Mesenteric fat pad (tissue), 1 donor: ENCODE data around the gene SORCS2. TPM values are rescaled to one million over a fixed set of nuclear protein-coding genes. Genes with fewer than 3 reads are reported as not detected.

Experiments
- DNase-seq: peaks from one replicate; pipeline ENCODE4 v3.0.0-alpha.2; 2020; ENCODE audit warnings: low spot score
- total RNA-seq: library from RNA; stranded (reverse); fragmentation: NEBNext Ultra II Directional; extraction: Animal tissue kit (Norgen Biotek cat#: 25700); gene quantifications from one replicate; pipeline ENCODE4 v1.2.1, GENCODE V29; 2021
- donor health status: DM: yes; HTN: yes; CAD: no.

Gene SORCS2
- total RNA-seq, 1 donor from 2014 or later = 1.9 TPM

DNA sequence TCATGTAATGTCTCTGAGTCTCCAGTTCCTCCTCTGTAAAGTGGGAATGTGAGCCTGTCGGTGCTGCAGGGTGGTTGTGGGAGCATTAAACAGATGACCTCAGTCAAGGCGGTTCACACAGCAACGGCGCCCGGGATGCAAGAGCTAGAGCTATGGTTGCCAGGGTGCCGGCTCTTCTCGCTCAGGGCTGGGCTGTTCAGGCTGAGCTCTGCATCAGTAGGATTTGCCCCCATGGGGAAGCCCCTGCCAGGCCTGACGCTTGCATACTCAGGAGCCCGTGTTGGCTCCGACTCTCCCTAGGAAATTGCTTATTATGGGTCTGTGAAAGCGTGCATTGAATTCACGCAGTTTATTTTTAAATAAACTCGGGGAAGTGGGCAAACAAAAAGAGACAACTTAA, 175.1 kb downstream of the SORCS2 start:
- DNase-seq = no peak

- no peak for DNase-seq
Observed at GRCh38 chr4:7367864-7368277, 175.5 kb downstream of the SORCS2 start.

DNA sequence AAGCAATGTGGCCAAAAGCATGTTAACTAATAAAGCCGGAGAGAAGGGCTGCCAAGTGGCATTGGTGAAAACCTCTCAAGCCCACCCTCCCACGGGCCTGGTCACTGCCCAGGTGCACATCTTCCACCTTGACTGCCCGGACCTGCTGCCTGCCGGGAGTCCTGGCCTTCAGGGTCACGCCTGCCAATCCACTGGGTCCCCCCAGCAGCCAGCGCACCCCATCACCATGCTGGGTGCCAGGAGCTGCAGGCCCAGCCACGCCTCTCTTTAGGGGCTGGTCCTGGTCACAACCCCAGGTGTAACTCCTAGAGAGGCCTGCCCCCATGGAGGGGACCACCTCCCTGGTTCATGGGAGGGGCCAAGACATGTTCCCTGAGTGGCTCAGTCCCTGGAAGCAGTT, 176.0 kb downstream of the SORCS2 start:
- no peak for DNase-seq

DNA sequence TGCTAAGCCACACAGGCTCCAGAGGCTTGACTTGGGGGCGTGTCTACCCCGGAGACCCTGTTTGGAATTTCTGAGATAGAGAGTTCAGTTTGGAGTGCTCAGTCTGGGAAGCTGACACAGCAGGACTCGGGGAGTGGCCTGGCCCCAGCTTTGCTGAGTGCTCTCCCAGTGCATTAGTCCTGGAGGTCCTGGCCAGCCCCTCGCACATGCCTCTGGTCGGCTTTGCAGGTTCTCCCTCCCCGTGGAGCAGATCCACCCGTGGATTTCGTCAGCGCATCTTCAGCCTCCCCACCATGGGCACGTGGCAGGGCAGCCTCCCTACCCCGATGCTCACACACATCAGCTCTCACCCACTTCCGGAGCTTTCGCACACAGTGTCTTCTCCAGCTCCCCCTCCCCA, 177.2 kb downstream of the SORCS2 start:
- DNase-seq = no peak

DNA sequence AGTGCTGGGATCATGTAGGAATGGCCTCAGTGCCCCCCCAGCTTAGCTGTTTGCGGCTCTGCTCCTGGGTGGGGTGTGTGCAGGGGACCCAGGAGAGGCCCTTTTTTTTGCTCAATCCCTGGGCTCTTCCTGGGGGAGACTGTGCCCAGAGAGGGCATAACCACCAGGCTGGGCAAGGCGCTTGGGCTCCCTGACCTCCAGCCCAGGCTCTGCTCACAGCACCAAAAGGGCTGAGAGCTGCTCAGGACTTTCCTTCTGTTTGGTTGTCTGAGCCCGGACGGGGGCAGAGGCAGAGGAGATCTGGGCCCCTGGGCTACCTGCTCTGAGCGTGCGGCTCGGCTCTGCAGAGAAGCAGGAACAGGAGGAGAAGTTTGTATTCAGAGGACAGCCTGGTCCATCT, 177.7 kb downstream of the SORCS2 start:
- DNase-seq = no peak

DNA sequence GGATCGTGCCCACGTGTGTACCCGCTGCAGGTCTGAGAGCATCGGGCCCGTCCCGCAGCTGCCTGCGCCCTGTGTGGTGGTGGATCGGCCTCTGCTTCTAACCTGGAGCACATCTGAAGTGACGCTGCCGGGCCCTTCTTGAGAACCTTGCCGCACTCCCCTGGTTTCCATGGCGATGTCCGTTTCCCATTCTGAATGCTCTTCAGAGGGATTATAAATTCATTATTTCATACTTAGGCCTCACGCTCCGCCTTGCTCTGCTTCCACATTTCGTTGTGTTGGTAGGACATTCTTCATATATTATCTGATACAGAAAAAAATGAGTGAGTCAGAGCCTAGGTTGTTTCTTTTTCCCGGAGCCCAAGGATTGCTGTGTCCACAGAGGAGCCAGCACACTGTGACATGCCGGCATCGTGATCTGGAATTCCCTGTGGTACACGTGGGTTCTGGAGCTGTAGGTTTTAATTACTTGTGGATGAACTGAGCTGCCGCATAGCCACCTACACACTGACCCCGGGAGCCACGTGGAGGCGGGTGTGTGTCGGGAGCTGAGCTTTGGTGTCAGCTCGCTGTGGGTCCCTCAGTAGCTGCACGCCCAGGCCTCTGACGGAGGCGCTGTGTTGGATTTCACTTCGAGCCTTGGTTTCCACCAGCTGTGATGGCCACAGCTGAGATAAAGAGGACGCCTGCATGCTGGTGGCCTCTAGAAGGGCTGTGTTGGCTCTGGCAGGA, 179.0 kb downstream of the SORCS2 start:
- no peak for DNase-seq

DNA sequence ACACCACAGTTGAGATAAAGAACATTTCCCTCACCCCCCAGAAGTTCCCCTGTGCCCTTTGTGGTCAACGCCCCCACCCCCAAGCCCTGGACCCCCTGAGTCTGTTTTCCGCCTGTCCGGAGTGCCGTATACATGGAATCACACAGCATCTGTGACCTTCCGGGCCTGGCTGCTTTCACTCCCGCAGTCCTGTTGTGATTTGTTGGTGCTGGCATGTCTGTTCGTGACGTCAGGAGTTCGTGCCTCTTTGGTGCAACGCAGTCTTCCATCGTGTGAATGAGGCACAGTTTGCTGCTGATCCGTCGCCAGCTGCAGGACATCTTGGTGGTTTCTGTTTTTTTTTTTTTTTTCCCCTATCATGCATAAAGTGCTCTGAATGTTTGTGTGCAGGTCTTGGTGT, 180.3 kb downstream of the SORCS2 start:
- DNase-seq = no peak

DNA sequence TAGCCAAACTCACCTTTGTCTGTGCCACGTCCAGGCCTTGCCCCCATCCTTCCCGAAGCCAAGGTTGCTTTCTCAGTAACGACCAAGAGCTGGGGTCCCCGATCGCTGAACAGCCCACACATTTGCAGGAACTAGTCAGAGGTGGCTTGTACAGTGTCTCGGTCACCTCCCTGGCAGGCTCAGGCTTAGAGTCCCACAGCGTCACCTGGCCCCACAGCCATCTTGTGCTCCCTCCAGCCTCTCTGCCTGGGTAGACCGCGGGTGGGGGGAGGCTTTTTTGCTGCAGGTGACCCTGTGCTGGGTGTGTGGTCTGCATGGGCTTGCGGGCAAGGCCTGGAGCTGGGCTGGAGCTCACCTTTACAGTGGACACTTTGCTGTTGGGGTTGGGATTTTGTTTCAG, 182.2 kb downstream of the SORCS2 start:
- DNase-seq = no peak

GRCh38 chr4:7375427-7375826, 183.1 kb downstream of the SORCS2 start:
- no peak for DNase-seq

- DNase-seq = no peak
Observed at GRCh38 chr4:7377223-7377865, 185.0 kb downstream of the SORCS2 start.

- no peak for DNase-seq
Observed at GRCh38 chr4:7379186-7379585, 186.8 kb downstream of the SORCS2 start.

GRCh38 chr4:7379719-7380118, 187.4 kb downstream of the SORCS2 start:
- DNase-seq = no peak

- DNase-seq = peak; percentile 67
Observed at GRCh38 chr4:7381221-7381889, 189.0 kb downstream of the SORCS2 start.

DNA sequence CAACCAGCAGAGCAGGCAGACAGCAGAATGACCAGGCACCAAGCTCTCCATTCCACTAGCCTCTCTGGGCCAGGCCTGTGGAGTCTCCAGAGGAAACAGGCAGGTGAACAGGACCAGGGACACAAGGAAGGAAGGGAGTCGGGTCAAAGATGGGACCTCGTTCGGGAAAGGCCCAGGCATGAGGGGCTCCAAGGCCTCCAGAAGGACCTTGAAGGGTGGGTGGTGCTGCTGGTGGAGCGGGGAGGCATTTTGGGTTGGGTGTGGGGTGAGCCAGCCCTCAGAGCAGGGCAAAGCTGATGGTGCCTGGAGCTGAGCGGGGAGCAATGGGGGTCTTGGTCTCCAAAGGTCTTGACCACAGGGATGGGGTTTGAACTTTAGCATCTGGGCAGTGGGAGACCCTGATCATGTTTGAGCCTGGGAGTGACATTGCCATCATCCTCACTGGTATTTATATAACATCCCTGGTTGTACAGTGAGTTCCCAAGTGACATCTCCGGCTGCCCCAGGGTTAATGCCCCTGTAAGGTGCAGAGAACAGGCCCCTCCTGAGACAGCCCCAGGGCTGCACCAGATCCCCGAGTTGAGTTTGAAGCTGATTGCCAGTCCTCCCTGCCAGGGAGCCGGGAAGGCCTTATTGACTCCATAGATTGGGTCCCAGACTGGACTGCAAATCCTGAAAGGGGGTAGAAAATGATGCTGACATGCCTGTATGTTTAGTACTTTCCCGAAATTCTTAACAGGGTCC, 189.7 kb downstream of the SORCS2 start:
- peak; percentile 69 for DNase-seq

- peak; percentile 78 for DNase-seq
Observed at GRCh38 chr4:7382634-7383014, 190.3 kb downstream of the SORCS2 start.

GRCh38 chr4:7383266-7383665, 190.9 kb downstream of the SORCS2 start:
- DNase-seq = peak; percentile 72

DNA sequence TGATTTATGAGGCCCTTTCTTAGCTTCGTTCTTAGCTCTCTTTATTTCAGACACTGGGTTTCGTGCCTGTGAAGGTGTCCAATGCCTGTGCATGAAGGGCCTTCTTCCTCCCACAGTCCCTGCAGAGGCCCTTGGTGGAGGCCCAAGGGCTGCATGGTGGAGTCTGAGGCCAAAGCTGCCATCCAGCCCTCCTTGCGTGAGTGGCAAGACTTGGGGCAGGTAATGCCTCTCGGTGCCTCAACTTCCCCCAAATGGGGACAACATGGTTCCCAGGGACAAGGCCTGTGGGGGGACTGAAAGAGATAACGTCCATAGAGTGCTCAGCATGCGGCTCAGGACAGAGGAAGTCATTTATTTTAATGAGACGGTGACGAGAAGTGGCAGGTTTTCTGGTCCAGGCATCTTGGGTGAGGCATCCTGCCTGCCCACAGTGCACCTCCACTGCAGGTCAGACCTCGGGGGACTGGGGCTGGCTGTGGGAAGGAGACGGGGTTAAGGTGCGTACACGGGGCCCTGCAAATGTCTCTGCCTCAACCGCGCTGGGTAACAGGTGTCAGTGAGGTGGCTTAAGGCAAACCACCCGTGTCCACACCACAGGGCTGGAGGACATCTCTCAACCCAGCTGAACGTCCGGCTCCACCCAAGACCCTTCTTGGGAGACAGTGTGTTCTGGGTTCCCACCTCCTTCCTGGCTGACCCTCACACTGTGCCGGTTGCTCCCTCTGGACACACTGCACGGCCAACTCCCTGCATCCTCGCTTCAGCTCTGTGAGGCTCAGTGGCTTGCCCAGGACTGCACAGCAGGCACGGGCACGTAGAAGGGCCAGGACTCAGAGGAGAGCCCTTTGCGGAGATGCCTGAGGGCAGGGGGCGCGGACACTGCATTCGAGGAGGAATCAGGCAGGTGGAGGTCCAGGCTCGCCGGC, 191.9 kb downstream of the SORCS2 start:
- DNase-seq = peak; percentile 80

DNA sequence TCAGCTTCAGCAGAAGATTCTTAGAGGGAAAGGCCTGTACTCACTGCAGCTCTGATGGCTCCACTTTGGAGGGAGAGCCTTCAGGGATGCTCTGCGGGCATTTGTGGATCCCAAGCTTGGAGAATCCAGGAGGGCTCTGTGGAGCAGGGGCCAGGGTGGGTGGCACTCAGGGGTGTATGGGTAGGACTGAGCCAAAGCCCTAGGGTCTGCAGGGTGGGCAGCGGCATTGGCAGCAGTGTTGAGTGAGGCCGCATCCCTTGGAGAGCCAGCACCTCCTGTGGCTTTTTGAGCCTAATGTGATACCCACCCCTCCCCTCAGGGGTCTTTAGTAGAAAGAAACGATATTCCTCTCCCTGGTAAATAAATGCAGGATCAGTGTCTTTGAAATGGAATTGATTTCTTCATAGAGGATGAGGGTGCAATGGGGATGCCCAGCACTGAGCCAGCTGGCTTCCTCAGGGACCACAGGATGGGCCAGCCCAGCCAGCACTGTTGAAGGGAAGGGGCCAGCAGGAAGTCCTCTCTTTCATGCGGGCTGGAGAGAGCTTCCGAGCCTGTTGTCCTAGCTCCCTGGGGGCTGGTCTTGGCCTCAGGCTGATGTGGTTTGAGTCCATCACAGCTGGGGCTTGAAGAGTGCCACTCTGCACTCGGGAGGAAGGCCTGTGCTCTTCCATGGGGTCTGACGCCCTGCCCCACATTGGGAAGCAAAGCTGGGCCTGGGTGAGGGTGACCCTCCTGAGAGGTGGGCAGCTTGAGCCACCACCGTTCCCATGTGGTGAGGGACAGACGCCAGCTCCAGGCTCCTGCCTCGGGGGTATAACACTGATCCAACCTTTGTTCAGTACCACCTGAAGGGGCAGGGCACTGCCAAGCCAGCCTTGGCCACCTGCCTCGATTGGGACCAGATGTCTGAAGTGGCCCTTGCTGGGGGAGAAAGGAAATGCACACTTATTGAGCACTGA, 192.9 kb downstream of the SORCS2 start:
- DNase-seq = peak; percentile 51

DNA sequence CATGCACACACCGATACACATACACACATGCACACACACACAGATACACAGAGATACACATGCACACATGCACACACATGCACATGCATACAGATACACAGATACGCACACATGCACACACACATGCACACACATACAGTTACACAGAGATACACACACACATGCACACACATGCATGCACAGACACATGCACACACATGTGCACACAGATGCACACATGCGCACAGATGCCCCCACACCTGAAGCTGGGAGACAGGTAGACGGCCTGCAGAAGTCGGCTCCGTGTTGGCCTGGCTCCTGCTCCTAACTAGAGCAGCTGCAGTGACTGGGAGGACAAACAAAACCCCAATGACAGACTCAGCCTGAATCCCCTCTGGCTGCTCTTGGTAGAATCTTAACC, 195.6 kb downstream of the SORCS2 start:
- DNase-seq = peak; percentile 60
